GM18507 (cell line): ENCODE measurements around the gene ITGBL1.

Experiments used
- DNase-seq: peaks from one replicate; pipeline ENCODE4 v3.0.0; 2011; ENCODE audit warnings: low read depth; ENCODE audit not compliant: insufficient read length; ENCODE audit errors: extremely low spot score
- FAIRE-seq: peaks from 2 replicates; lab custom pipeline; 2011; peaks lifted over from hg19 to GRCh38; lab: Jason Lieb, UNC

The ITGBL1 gene

GRCh38 chr13:101545521-101545920 is 93.0 kb downstream of the ITGBL1 start:
- FAIRE-seq = no peak

GRCh38 chr13:101552286-101552685 is 99.8 kb downstream of the ITGBL1 start:
- DNase-seq = no peak

More at GRCh38 chr13:101545521-101545920, 93.0 kb downstream of the ITGBL1 start:
- no peak for DNase-seq

GRCh38 chr13:101552786-101553185 is 100.3 kb downstream of the ITGBL1 start:
- DNase-seq = no peak
- FAIRE-seq = no peak

More at GRCh38 chr13:101552286-101552685, 99.8 kb downstream of the ITGBL1 start:
- no peak for FAIRE-seq

- DNase-seq (no peak), FAIRE-seq (no peak)
Observed at GRCh38 chr13:101554420-101555125, 102.1 kb downstream of the ITGBL1 start.

- no peak for FAIRE-seq
- DNase-seq = no peak
Observed at GRCh38 chr13:101555610-101556009, 103.1 kb downstream of the ITGBL1 start.

GRCh38 chr13:101556676-101557123 is 104.2 kb downstream of the ITGBL1 start:
- FAIRE-seq (no peak), DNase-seq (no peak)

- DNase-seq = no peak
- FAIRE-seq = no peak
Observed at GRCh38 chr13:101565317-101565716, 112.8 kb downstream of the ITGBL1 start.

GRCh38 chr13:101567841-101568240 is 115.4 kb downstream of the ITGBL1 start:
- FAIRE-seq (no peak), DNase-seq (no peak)

GRCh38 chr13:101569807-101570206 is 117.3 kb downstream of the ITGBL1 start:
- no peak for FAIRE-seq
- no peak for DNase-seq

- DNase-seq (no peak), FAIRE-seq (no peak)
Observed at GRCh38 chr13:101570410-101570809, 117.9 kb downstream of the ITGBL1 start.

- DNase-seq = no peak
- FAIRE-seq = no peak
Observed at GRCh38 chr13:101572456-101572855, 120.0 kb downstream of the ITGBL1 start.

- FAIRE-seq = no peak
- no peak for DNase-seq
Observed at GRCh38 chr13:101575581-101575980, 123.1 kb downstream of the ITGBL1 start.

GRCh38 chr13:101576455-101576854 is 124.0 kb downstream of the ITGBL1 start:
- FAIRE-seq (no peak), DNase-seq (no peak)

- no peak for DNase-seq
- FAIRE-seq = no peak
Observed at GRCh38 chr13:101576977-101577376, 124.5 kb downstream of the ITGBL1 start.

GRCh38 chr13:101579281-101579802 is 126.9 kb downstream of the ITGBL1 start:
- FAIRE-seq (no peak), DNase-seq (no peak)

GRCh38 chr13:101584331-101584730 is 131.9 kb downstream of the ITGBL1 start:
- DNase-seq (no peak), FAIRE-seq (no peak)

GRCh38 chr13:101590479-101590878 is 138.0 kb downstream of the ITGBL1 start:
- FAIRE-seq = no peak
- DNase-seq = no peak

- FAIRE-seq (no peak), DNase-seq (no peak)
Observed at GRCh38 chr13:101594936-101595335, 142.5 kb downstream of the ITGBL1 start.

GRCh38 chr13:101596803-101597202 is 144.3 kb downstream of the ITGBL1 start:
- DNase-seq (no peak), FAIRE-seq (no peak)

GRCh38 chr13:101611491-101612475 is 159.3 kb downstream of the ITGBL1 start:
- no peak for DNase-seq
- no peak for FAIRE-seq
